GM12878 (cell line): ENCODE results near the gene PDS5A. TPM values are rescaled to one million over a fixed set of nuclear protein-coding genes. Genes with fewer than 3 reads are reported as not detected.

Experiments
- ATAC-seq: fragments of 200-7000 bp; cut with Tn5 transposase; 3 replicates; pipeline ENCODE4 v1.9.1; 2020; ENCODE audit warnings: mild to moderate bottlenecking, moderate library complexity
- BruUV-seq: library from RNA; stranded (reverse); fragments of 400-500 nt; replicated peaks from 2 replicates; lab custom pipeline; 2021; lab: Mats Ljungman, UMichigan
- CTCF ChIA-PET: fragments of 300-600 bp; sonication (Branson Sonifier 250); formaldehyde crosslinking; extraction: SDS; loops from one replicate; lab custom pipeline; 2021; ENCODE audit warnings: inconsistent platforms; lab: Yijun Ruan, JAX
- POLR2A ChIA-PET: fragments of 350-600 bp; formaldehyde crosslinking; extraction: SDS; loops from one replicate; lab custom pipeline; 2021; ENCODE audit warnings: inconsistent platforms; lab: Charles Lee
- RAD21 ChIA-PET: fragments of 300-600 bp; sonication (Branson Sonifier 250); formaldehyde crosslinking; loops from one replicate; lab custom pipeline; 2023; ENCODE audit warnings: antibody characterized with exemption; ENCODE audit not compliant: unreplicated experiment; lab: Charles Lee
- SMC1A ChIA-PET: fragments of 300-600 bp; sonication (Branson Sonifier 250); formaldehyde crosslinking; loops from one replicate; lab custom pipeline; 2023; ENCODE audit not compliant: unreplicated experiment, uncharacterized antibody; lab: Charles Lee
- DNase-seq: peaks from one replicate; pipeline ENCODE4 v3.0.0-alpha.2; 2011; ENCODE audit warnings: low read depth, low spot score
- FAIRE-seq: peaks from 3 replicates; lab custom pipeline; 2011; peaks lifted over from hg19 to GRCh38; lab: Jason Lieb, UNC
- H2AFZ ChIP-seq: 2 replicates; pipeline ENCODE4 v1.6.0; 2011; ENCODE audit warnings: low read depth, low read length, control low read depth; ENCODE audit not compliant: control insufficient read depth
- H3K27ac ChIP-seq: 2 replicates; pipeline ENCODE4 v1.5.1; 2011; ENCODE audit warnings: control low read depth; ENCODE audit not compliant: control insufficient read depth, insufficient read depth
- H3K27me3 ChIP-seq, 2 experiments: replicated peaks in 1 of 2; 2 replicates each; pipeline versions ENCODE4 v1.6.0 to v1.6.1; 2011; ENCODE audit warnings: low read length in 1 of 2; ENCODE audit not compliant: control insufficient read depth in 2 of 2, insufficient read depth in 2 of 2
- H3K36me3 ChIP-seq, 2 experiments: 2 replicates each; pipeline ENCODE4 v1.5.1; 2011; ENCODE audit warnings: low read length in 1 of 2; ENCODE audit not compliant: control insufficient read depth in 2 of 2, insufficient read depth in 2 of 2
- H3K4me1 ChIP-seq: 2 replicates; pipeline ENCODE4 v1.6.1; 2011; ENCODE audit warnings: mild to moderate bottlenecking, low read length, moderate library complexity, mixed read lengths; ENCODE audit not compliant: control insufficient read depth, insufficient read depth
- H3K4me2 ChIP-seq: 2 replicates; pipeline ENCODE4 v1.6.0; 2011; ENCODE audit warnings: control low read depth; ENCODE audit not compliant: control insufficient read depth, insufficient read depth
- H3K4me3 ChIP-seq: fragments of 200-600 bp; sonication (generic); 2 replicates; pipeline ENCODE4 v1.5.1; 2016
- H3K79me2 ChIP-seq: 2 replicates; pipeline ENCODE4 v1.6.0; 2011; ENCODE audit warnings: low read length; ENCODE audit not compliant: control insufficient read depth, insufficient read depth
- H3K9ac ChIP-seq: 2 replicates; pipeline ENCODE4 v1.8.0; 2011; ENCODE audit warnings: low read length, control low read depth, mixed read lengths; ENCODE audit not compliant: control insufficient read depth, insufficient read depth
- H3K9me3 ChIP-seq: replicated peaks from 3 replicates; pipeline ENCODE4 v1.5.1; 2011; ENCODE audit warnings: mild to moderate bottlenecking, low read length; ENCODE audit not compliant: control insufficient read depth, insufficient read depth
- H4K20me1 ChIP-seq: 2 replicates; pipeline ENCODE4 v1.6.0; 2011; ENCODE audit not compliant: control insufficient read depth, insufficient read depth
- BHLHE40 ChIP-seq, 2 experiments: fragments of 450-650 bp in 1 of 2; IDR thresholded peaks; 2 replicates each; pipeline ENCODE4 v1.6.1; 2011 to 2017; ENCODE audit warnings: low read depth in 2 of 2, borderline replicate concordance in 1 of 2, improper control_type of control experiment in 1 of 2, low read length in 1 of 2, mild to moderate bottlenecking in 1 of 2
- CREM ChIP-seq: IDR thresholded peaks from 2 replicates; pipeline ENCODE4 v1.6.1; 2014; ENCODE audit warnings: antibody characterized with exemption, low read depth
- ELK1 ChIP-seq: IDR thresholded peaks from 2 replicates; pipeline ENCODE4 v1.6.1; 2012; ENCODE audit warnings: low read depth, low read length, improper control_type of control experiment
- MEF2B ChIP-seq: fragments of 450-650 bp; IDR thresholded peaks from 2 replicates; pipeline ENCODE4 v1.6.1; 2018; ENCODE audit warnings: mild to moderate bottlenecking, moderate library complexity; ENCODE audit not compliant: partially characterized antibody, poor library complexity, severe bottlenecking
- MTA3 ChIP-seq: IDR thresholded peaks from 2 replicates; pipeline ENCODE4 v1.6.1; 2012; ENCODE audit warnings: low read length, inconsistent platforms, borderline replicate concordance
- NR2C1 ChIP-seq: fragments of 450-650 bp; IDR thresholded peaks from 2 replicates; pipeline ENCODE4 v1.6.1; 2017; ENCODE audit warnings: antibody characterized with exemption, mild to moderate bottlenecking, moderate library complexity
- PAX8 ChIP-seq: fragments of 450-650 bp; IDR thresholded peaks from 2 replicates; pipeline ENCODE4 v1.6.1; 2017; ENCODE audit warnings: mild to moderate bottlenecking, moderate library complexity
- PML ChIP-seq: IDR thresholded peaks from 2 replicates; pipeline ENCODE4 v1.6.1; 2012; ENCODE audit warnings: low read length, inconsistent platforms
- RELB ChIP-seq: fragments of 450-650 bp; IDR thresholded peaks from 2 replicates; pipeline ENCODE4 v1.6.1; 2017; ENCODE audit warnings: low read depth, mild to moderate bottlenecking, moderate library complexity
- SMARCA5 ChIP-seq: fragments of 450-650 bp; IDR thresholded peaks from 2 replicates; pipeline ENCODE4 v1.6.1; 2017; ENCODE audit warnings: mild to moderate bottlenecking
- SUPT20H ChIP-seq: IDR thresholded peaks from 2 replicates; pipeline ENCODE4 v1.6.1; 2011; ENCODE audit warnings: low read depth, mild to moderate bottlenecking, low read length, moderate library complexity, borderline replicate concordance; ENCODE audit not compliant: control insufficient read depth
- ZNF207 ChIP-seq: fragments of 450-650 bp; IDR thresholded peaks from 2 replicates; pipeline ENCODE4 v1.6.1; 2014; ENCODE audit warnings: antibody characterized with exemption, mild to moderate bottlenecking, borderline replicate concordance
- ZNF24 ChIP-seq: fragments of 450-650 bp; IDR thresholded peaks from 2 replicates; pipeline ENCODE4 v1.6.1; 2017; ENCODE audit warnings: antibody characterized with exemption, mild to moderate bottlenecking
- ZNF622 ChIP-seq: fragments of 450-650 bp; IDR thresholded peaks from 2 replicates; pipeline ENCODE4 v1.6.1; 2017; ENCODE audit warnings: mild to moderate bottlenecking, inconsistent platforms
- ZNF687 ChIP-seq: fragments of 450-650 bp; IDR thresholded peaks from 2 replicates; pipeline ENCODE4 v1.6.1; 2017; ENCODE audit warnings: mild to moderate bottlenecking, moderate library complexity
- WGBS: methylation state at CpG from one replicate; pipeline ENCODE4 v1.1.6; 2016; ENCODE audit warnings: low lambda C conversion rate; ENCODE audit not compliant: insufficient replicate concordance, insufficient coverage; ENCODE audit errors: missing lambda C conversion rate; 5-methylcytosine and 5-hydroxymethylcytosine counted together
- in situ Hi-C: fragments of 300-500 bp; cut with MboI; formaldehyde crosslinking; loops from 9 replicates; pipeline ENCODE4 v1.14.3; 2018; ENCODE audit warnings: mixed read lengths
- intact Hi-C: fragments of 100-400 bp; cut with micrococcal nuclease; formaldehyde crosslinking; loops from one replicate; pipeline ENCODE4 v1.14.2; 2022; ENCODE audit not compliant: unreplicated experiment
- polyA plus RNA-seq, 11 experiments: library from polyadenylated mRNA; depleted of rRNA in 4 of 11; unstranded in 6 of 11; stranded (reverse) in 5 of 11; fragments of >200 nt; fragmentation: Nextera tagmentation in 4 of 11; fragmentation: Illumina TruSeq in 1 of 11; extraction: Ambion mirVana in 4 of 11; extraction: Trizol in 1 of 11; gene quantifications; 1 replicate in 1 of 11; 2 replicates in 10 of 11; pipeline versions ENCODE4 v1.2.1 to v1.2.3, GENCODE V29; 2011 to 2016; ENCODE audit warnings: inconsistent platforms in 2 of 11, missing spikeins in 2 of 11, low read depth in 1 of 11
- total RNA-seq, 4 experiments: library from RNA; depleted of rRNA in 3 of 4; stranded (reverse); fragments of >200 nt in 3 of 4; fragmentation: Illumina TruSeq in 1 of 4; extraction: Trizol in 1 of 4; gene quantifications; 2 replicates each; pipeline versions ENCODE4 v1.2.1 to v1.2.3, GENCODE V29; 2013 to 2021

Gene PDS5A
- total and polyA plus RNA-seq, 10 of the 15 experiments (the other 5 are each of a cell fraction or from before 2014, with no cell fraction given): 13.7 to 69.7 (median 52.3) TPM

GRCh38 chr4:39888541-39888940, 89.2 kb downstream of the PDS5A start:
- H3K4me1 ChIP-seq: no peaks in the 10 kb centered on the region
- ChIA-PET SMC1A (interaction anchor here (1.6 to 1.8 kb wide), 2 partner anchors 17 to 419 kb away, joined by 3 to 5 read pairs; no protein-coding TSS in a partner anchor), CTCF (interaction anchor here (1.2 to 1.4 kb wide), 2 partner anchors 90 to 420 kb away, joined by 3 read pairs; no protein-coding TSS in a partner anchor), RAD21 (no interaction called here), POLR2A (interaction anchor here (0.6 to 0.7 kb wide), 3 partner anchors 9 to 282 kb away, joined by 3 to 5 read pairs (median 3); no protein-coding TSS in a partner anchor)
- no peak for FAIRE-seq
- H2AFZ ChIP-seq: no peak overlapping the region
- no peaks in the 10 kb centered on the region for H3K79me2 ChIP-seq
- ATAC-seq: no peak
- no peak for DNase-seq
- H3K4me2 ChIP-seq: no peak overlapping the region
- no peak overlapping the region for H3K4me3 ChIP-seq
- H3K27me3 ChIP-seq: no peaks in the 10 kb centered on the region
- H3K27ac ChIP-seq: no peak overlapping the region
- H3K9ac ChIP-seq: no peak overlapping the region
- intact Hi-C loops (no loop called here), in situ Hi-C loops (no loop called here)
- TF ChIP-seq PML (no peak), SUPT20H (no peak), ZNF622 (no peak), ZNF687 (no peak), ZNF207 (no peak), RELB (no peak), ZNF24 (no peak), CREM (no peak), PAX8 (no peak), MEF2B (no peak), MTA3 (no peak), ELK1 (no peak), SMARCA5 (no peak), BHLHE40 (IDR thresholded peaks at IDR 0.05; ENCODE audit: borderline replicate concordance in 1 of 2, low read depth in 2 of 2, low read length in 1 of 2) (no peak), NR2C1 (no peak)
- over 99% methylated on average over 5 of the region's 5 CpGs for WGBS
- H4K20me1 ChIP-seq: no peaks in the 10 kb centered on the region
- H3K9me3 ChIP-seq: no peaks in the 10 kb centered on the region
- peaks cover 1 to 24% of the 10 kb centered on the region in 2 experiments; a peak in 3 of 4 replicates for H3K36me3 ChIP-seq
- BruUV-seq: no TSS peak
